Measurements from ENCODE around the gene JADE2. TPM values are rescaled to one million over a fixed set of nuclear protein-coding genes. Genes with fewer than 3 reads are reported as not detected.

Gene JADE2
- total RNA-seq, 4 donors from 2014 or later = 18.3 to 87.4 (median 48.2) TPM

DNA sequence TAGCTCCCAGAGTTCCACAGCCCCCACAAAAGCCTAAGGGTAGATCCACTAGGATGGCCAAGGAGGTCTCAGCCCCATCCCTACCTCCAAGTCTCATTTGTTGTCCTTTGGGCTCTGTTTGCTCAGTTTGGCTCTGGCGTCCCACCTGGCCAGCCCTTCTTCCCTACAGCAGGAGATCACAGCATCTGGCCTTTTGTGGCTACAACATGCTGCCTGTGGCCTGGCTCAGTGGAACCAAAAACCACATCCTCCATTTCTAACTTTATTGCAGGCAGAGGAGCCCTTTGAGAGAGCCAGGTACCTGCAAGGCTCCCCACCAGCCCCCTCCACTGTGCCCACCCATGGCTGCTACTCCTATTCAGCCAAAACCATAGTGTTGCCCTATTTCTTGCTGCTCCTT, 11.4 kb downstream of the JADE2 start:
- TF ChIP-seq, protein P1, sequence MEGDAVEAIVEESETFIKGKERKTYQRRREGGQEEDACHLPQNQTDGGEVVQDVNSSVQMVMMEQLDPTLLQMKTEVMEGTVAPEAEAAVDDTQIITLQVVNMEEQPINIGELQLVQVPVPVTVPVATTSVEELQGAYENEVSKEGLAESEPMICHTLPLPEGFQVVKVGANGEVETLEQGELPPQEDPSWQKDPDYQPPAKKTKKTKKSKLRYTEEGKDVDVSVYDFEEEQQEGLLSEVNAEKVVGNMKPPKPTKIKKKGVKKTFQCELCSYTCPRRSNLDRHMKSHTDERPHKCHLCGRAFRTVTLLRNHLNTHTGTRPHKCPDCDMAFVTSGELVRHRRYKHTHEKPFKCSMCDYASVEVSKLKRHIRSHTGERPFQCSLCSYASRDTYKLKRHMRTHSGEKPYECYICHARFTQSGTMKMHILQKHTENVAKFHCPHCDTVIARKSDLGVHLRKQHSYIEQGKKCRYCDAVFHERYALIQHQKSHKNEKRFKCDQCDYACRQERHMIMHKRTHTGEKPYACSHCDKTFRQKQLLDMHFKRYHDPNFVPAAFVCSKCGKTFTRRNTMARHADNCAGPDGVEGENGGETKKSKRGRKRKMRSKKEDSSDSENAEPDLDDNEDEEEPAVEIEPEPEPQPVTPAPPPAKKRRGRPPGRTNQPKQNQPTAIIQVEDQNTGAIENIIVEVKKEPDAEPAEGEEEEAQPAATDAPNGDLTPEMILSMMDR (IDR thresholded peaks at IDR 0.05; ENCODE audit: low read depth) = no peak

DNA sequence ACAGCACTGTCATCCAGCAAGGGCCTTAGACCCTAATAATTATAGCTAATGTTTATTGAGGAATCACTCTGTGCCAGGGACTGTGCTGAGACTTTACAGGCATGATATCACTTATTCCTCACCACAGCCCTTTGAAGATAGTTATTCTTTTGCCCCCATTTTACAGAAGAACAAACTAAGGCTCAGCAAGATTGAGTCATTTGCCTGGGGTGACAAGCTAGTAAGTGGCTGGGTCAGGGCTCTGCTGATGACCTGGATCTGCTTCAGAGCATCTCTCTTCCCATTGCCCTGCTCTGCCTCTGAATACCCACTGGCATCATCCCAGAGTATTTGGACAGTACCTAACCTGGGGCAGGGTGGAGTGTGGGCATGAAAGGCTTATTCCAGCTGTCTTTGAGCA, 11.8 kb downstream of the JADE2 start:
- TF ChIP-seq, protein P1 (IDR thresholded peaks at IDR 0.05; ENCODE audit: low read depth) = no peak

DNA sequence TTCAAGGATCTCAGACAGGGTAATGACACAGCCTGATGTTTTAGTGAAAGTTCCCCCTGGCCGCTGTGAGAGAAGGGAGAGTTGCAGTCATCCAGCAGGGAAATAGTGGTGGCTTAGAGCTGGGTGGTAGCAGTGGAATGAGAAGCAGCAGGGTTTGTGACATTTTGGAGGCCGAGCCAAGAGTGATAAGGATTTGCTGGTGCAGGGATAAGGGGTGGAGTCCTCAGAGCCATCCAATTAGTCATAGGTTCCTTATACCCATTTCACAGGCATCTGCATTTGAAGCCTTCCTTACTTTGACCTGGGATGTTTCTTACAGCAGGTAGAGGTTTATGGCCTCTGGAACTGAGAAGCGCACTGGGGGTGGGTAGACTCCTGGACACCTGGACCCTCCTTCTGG, 12.8 kb downstream of the JADE2 start:
- TF ChIP-seq, protein P1 (IDR thresholded peaks at IDR 0.05; ENCODE audit: low read depth) = no peak

DNA sequence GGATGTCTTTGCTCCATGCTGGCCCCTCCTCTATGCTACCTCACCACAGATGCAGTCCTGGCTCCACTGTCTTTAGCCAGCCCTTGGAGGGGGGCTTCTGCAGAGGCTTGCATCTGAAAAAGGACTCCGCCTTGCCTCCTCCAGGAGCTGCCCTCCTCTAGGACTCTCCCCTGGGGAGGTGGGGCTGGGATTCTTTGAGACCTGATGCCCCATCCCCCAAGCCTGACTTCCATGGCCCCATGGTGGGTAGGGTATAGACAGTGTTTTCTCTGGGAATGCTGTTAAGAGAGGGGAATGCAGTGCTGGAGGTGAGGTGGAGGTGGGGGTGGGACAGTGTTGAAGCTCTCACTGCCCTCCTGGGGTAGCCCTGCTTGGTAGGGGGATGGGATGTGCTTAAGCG, 14.3 kb downstream of the JADE2 start:
- TF ChIP-seq, protein P1 (IDR thresholded peaks at IDR 0.05; ENCODE audit: low read depth) = no peak

DNA sequence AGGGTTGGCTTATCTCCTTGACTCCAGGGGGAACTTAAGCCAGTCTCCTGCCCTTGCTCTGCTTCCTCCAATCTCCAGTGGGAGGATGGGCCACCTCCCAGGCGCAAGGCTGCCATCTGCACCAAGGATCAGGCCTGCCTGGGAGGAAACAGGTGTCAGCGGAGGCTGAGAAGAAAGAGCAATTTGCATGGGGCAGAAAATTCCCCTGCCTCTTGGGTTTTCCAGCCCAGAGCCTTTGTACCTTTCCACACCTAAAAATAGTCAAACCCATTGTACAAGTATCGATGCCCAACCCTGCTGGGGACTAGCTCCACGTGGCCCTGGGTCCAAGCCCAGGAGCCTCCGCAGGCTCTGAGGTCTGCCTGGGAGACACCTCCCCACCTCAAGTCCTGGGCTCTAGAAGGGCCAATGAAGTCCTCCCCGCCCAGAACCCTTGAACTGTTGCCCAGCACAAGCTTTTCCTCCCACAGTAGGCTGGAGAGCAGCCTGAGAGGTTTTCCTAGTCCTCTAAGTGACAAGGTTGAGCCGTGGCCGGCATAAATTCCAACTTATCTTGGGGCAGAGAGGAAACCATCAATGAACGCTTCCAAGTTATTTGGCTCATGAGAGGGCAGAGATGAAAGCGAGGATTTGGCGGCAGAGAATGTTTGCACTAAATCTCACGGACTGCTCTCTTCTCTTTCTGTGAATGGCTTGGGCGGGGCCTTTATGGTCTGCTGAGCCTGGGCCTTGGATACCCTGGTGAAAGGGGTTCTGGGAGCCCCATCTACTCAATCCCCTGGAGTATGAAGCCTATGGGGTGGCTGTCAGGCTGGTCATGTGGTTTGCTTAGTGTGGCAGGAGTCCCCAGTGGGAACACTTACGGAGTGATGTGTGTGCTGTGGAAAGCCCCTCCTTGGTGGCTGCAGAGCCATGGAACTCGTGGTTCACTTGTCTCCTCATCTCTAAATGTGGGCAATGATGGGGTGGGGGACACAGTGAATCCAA, 15.6 kb downstream of the JADE2 start:
- TF ChIP-seq, protein P1 (IDR thresholded peaks at IDR 0.05; ENCODE audit: low read depth) = no peak

DNA sequence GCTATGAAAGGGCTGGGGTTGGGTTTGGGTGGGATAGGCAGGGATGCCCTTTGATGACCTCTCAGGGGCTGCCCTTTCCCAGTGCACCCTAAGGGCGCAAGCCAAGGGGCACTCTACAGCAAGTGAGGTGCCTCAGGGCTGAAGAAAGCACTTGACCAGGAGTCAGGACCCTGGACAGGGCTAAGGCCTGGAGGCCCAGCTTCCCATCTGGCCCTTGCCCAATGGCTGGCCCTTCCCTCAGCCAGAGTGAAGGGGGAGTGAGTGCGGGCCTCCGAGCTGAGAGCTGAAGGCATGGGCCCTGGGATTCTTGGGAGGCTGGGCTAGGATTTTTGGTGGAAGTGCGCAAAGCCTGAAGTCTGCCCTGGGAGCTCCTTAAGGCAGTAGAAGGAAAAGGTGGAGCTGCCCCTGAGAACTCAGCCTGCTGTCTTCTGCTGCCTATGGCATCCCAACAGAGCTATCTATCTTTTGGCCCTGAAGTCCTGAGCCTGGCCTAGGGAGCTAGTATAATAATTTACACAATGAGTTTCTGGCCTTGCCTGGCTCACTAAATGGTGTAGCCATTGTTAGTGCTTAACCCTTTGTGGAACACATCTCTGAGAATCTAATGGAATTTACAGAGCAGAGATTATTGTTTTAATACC, 16.4 kb downstream of the JADE2 start:
- TF ChIP-seq, protein P1 (IDR thresholded peaks at IDR 0.05; ENCODE audit: low read depth) = no peak

All from subcutaneous adipose tissue (tissue), 4 donors.